PFSK-1 (cell line): ENCODE data around the gene SHISA5.

Source experiments
- POLR2AphosphoS5 ChIP-seq: IDR thresholded peaks from 2 replicates; pipeline ENCODE4 v1.6.1; 2012; ENCODE audit warnings: low read depth, mild to moderate bottlenecking, control low read depth, low read length, moderate library complexity
- SIN3A ChIP-seq: IDR thresholded peaks from 2 replicates; pipeline ENCODE4 v1.6.1; 2012; ENCODE audit warnings: mild to moderate bottlenecking, low read length, moderate library complexity, borderline replicate concordance; ENCODE audit not compliant: insufficient read depth
- TAF1 ChIP-seq: IDR thresholded peaks from 2 replicates; pipeline ENCODE4 v1.6.1; 2012; ENCODE audit warnings: low read length, control low read depth, borderline replicate concordance; ENCODE audit not compliant: insufficient read depth

DNA sequence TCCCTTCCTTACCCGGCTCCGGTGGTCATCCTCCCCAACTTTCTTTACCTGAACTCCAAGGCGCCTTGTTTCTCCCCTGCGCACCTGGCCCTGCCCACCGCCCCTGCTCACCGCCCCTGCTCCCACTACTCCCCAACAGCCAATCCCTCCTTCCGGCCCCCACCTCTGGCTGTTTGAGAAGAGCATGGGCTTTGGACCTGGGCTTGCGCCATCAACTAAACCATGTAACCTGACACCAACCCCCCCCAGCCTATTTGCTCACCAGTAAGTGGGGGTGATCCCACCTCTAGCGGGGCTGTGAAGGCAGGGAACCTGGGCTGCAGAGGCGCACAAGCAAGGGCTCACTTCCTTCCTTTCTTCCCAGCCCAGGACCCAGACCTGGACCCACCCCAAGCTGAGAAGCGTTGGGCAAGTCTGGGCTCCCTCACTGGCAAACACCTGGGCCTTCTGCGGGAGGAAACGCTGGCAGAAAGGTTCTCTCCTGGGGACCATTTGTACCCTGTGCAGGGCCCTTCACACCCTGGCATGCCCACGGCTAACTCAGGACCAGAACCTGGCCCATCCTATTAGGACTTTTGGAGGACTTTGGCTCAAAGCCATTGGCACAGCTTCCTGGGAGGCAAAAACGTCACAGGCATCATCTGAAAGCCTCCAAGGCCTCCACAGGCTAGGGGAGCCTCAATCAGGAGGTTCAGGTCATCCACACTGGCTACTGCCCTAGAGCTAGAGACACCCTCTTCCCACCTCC is 73.8 kb downstream of the SHISA5 start, which contains the start of gene PLXNB1:
- TF ChIP-seq POLR2AphosphoS5 (no peak), TAF1 (no peak), SIN3A (no peak)
